Aorta (tissue), 5 donors: ENCODE results near the gene FBXO24. TPM values are rescaled to one million over a fixed set of nuclear protein-coding genes. Genes with fewer than 3 reads are reported as not detected.

ENCODE experiments used
- ATAC-seq: fragments of 200-7000 bp; cut with Tn5 transposase; one replicate; pipeline ENCODE4 v1.9.1; 2022; ENCODE audit warnings: moderate library complexity; ENCODE audit not compliant: low FRiP score
- DNase-seq, 2 donors: peaks; one replicate each; pipeline ENCODE4 v3.0.0-alpha.2; 2020
- H3K27ac ChIP-seq, 2 donors: one replicate each; pipeline ENCODE4 v1.5.1; 2013; ENCODE audit warnings: low read length in 2 of 2, mild to moderate bottlenecking in 2 of 2, moderate library complexity in 2 of 2, control low read depth in 1 of 2, inconsistent platforms in 1 of 2, low read depth in 1 of 2
- H3K27me3 ChIP-seq, 2 donors: one replicate each; pipeline ENCODE4 v1.6.1; 2013; ENCODE audit warnings: control low read depth in 1 of 2, low read length in 1 of 2, mild to moderate bottlenecking in 1 of 2, moderate library complexity in 1 of 2; ENCODE audit not compliant: insufficient read depth in 2 of 2, control insufficient read depth in 1 of 2
- H3K36me3 ChIP-seq, 2 donors: one replicate each; pipeline ENCODE4 v1.6.1; 2013; ENCODE audit warnings: control low read depth in 1 of 2, low read length in 1 of 2, mild to moderate bottlenecking in 1 of 2; ENCODE audit not compliant: insufficient read depth in 2 of 2, control insufficient read depth in 1 of 2
- H3K4me1 ChIP-seq, 2 donors: one replicate each; pipeline ENCODE4 v1.6.1; 2013; ENCODE audit warnings: low read length in 2 of 2, control low read depth in 1 of 2, mild to moderate bottlenecking in 1 of 2, moderate library complexity in 1 of 2; ENCODE audit not compliant: insufficient read depth in 2 of 2, control insufficient read depth in 1 of 2
- H3K4me3 ChIP-seq, 2 donors: one replicate each; pipeline ENCODE4 v1.5.1; 2013; ENCODE audit warnings: low read length in 2 of 2, control low read depth in 1 of 2, mild to moderate bottlenecking in 1 of 2
- H3K9me3 ChIP-seq: one replicate; pipeline ENCODE4 v1.6.1; 2013; ENCODE audit warnings: mild to moderate bottlenecking, low read length; ENCODE audit not compliant: control insufficient read depth
- WGBS, 2 donors: extraction: QIAGEN DNeasy Blood & Tissue Kit; methylation state at CpG; one replicate each; pipeline ENCODE4 v1.1.7; 2013; 5-methylcytosine and 5-hydroxymethylcytosine counted together
- intact Hi-C, 2 donors: fragments of 100-400 bp; cut with DNase I; formaldehyde crosslinking; loops; one replicate each; pipeline versions ENCODE4 v1.14.2 to v1.15.0; 2022
- polyA plus RNA-seq, 2 donors: library from polyadenylated mRNA; stranded (reverse); fragments of 200-250 nt; gene quantifications; one replicate each; pipeline ENCODE4 v1.2.3, GENCODE V29; 2013
- total RNA-seq, 2 donors: library from RNA; stranded (reverse); fragmentation: NEBNext Ultra II Directional; extraction: Animal tissue kit (Norgen Biotek cat#: 25700); gene quantifications; one replicate each; pipeline ENCODE4 v1.2.1, GENCODE V29; 2021
- donor health status: healthy with polysubstance abuse.
- donor health status: Bipolar disorder and iron deficiency.
- donor health status: DM: no; HTN: no; CAD: no.
- donor health status: DM: no; HTN: no; CAD: no.
- donor health status: DM: yes; HTN: yes; CAD: no.

The FBXO24 gene
- total and polyA plus RNA-seq, 4 donors = 0.81 to 1.2 TPM; not detected in 2

- no peaks in the 10 kb centered on the region for H3K4me1 ChIP-seq
- no peak for DNase-seq
- no peaks in the 10 kb centered on the region for H3K27me3 ChIP-seq
- ATAC-seq = no peak
- H3K9me3 ChIP-seq = no peaks in the 10 kb centered on the region
- intact Hi-C loops = loop anchor here (2.0 to 5.0 kb wide), 3 partner anchors 29 to 79 kb away; partner anchors contain the start of genes GIGYF1 (in 1 of the 2) and GNB2 (in 1 of the 2)
- no peak overlapping the region for H3K27ac ChIP-seq
- 87 to 88% methylated on average over 13 of the region's 13 CpGs for WGBS, 2 donors
- H3K4me3 ChIP-seq = no peak overlapping the region
- H3K36me3 ChIP-seq = no peaks in the 10 kb centered on the region
Observed at GRCh38 chr7:100613412-100614175, 27.5 kb downstream of the FBXO24 start.

GRCh38 chr7:100614308-100614861 lies 28.3 kb downstream of the FBXO24 start:
- Histone ChIP-seq H3K36me3 (no peaks in the 10 kb centered on the region), H3K27ac (no peak overlapping the region), H3K4me1 (no peaks in the 10 kb centered on the region), H3K9me3 (no peaks in the 10 kb centered on the region), H3K27me3 (no peaks in the 10 kb centered on the region), H3K4me3 (no peak overlapping the region)
- WGBS, 2 donors = 74 to 75% methylated on average over 6 of the region's 6 CpGs
- no peak for ATAC-seq
- intact Hi-C loops = loop anchor here (5.0 kb wide), 2 partner anchors 58 to 78 kb away; partner anchors contain the start of genes GIGYF1 (in 1 of the 2) and GNB2 (in 1 of the 2)
- no peak for DNase-seq

- 92 to 94% methylated on average over 6 of the region's 6 CpGs for WGBS, 2 donors
- ATAC-seq = no peak
- H3K36me3 ChIP-seq = no peaks in the 10 kb centered on the region
- no peak for DNase-seq
- H3K27me3 ChIP-seq = no peaks in the 10 kb centered on the region
- intact Hi-C loops = no loop called here
- no peak overlapping the region for H3K27ac ChIP-seq
- H3K4me3 ChIP-seq = no peak overlapping the region
- no peaks in the 10 kb centered on the region for H3K4me1 ChIP-seq
- H3K9me3 ChIP-seq = no peaks in the 10 kb centered on the region
Observed at GRCh38 chr7:100620239-100620638, 34.1 kb downstream of the FBXO24 start.

DNA sequence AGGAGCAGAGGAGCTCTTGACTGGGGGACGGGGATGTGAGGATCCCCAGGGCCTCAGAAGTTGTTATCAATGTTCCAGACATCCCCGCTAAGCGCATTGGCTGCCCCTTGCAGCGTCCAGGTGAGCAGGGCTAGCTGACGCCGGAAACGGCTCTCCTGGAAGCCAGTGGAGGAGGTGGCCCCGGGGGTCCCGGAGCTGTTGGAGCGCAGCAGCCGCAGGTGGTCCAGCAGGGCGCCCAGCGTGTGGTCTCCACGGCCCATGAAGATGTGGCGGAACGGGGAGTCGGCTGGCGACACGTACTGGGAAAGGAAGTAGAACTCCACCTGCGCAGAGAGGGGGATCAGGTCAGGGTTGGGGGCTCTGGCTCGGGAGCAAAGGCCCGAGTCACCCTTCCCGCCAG lies 34.7 kb downstream of the FBXO24 start:
- no peak overlapping the region for H3K27ac ChIP-seq
- no peaks in the 10 kb centered on the region for H3K36me3 ChIP-seq
- DNase-seq (no peak), ATAC-seq (no peak)
- no peaks in the 10 kb centered on the region for H3K9me3 ChIP-seq
- no peaks in the 10 kb centered on the region for H3K4me1 ChIP-seq
- H3K4me3 ChIP-seq = no peak overlapping the region
- no peaks in the 10 kb centered on the region for H3K27me3 ChIP-seq
- intact Hi-C loops = no loop called here
- 95 to 97% methylated on average over 22 to 23 of the region's 23 CpGs for WGBS, 2 donors

GRCh38 chr7:100621554-100621953 lies 35.4 kb downstream of the FBXO24 start:
- no peaks in the 10 kb centered on the region for H3K27me3 ChIP-seq
- no peak for ATAC-seq
- no peaks in the 10 kb centered on the region for H3K4me1 ChIP-seq
- intact Hi-C loops = no loop called here
- H3K27ac ChIP-seq = no peak overlapping the region
- no peak for DNase-seq
- WGBS, 2 donors = 85 to 87% methylated on average over 8 of the region's 8 CpGs
- H3K4me3 ChIP-seq = no peak overlapping the region
- no peaks in the 10 kb centered on the region for H3K36me3 ChIP-seq
- no peaks in the 10 kb centered on the region for H3K9me3 ChIP-seq

GRCh38 chr7:100623951-100624824 lies 38.1 kb downstream of the FBXO24 start:
- no peak for DNase-seq
- H3K36me3 ChIP-seq = no peaks in the 10 kb centered on the region
- no peak overlapping the region for H3K4me3 ChIP-seq
- no peak overlapping the region for H3K27ac ChIP-seq
- 84% methylated on average over 15 of the region's 15 CpGs for WGBS, 2 donors
- H3K27me3 ChIP-seq = no peaks in the 10 kb centered on the region
- intact Hi-C loops = no loop called here
- no peaks in the 10 kb centered on the region for H3K9me3 ChIP-seq
- no peaks in the 10 kb centered on the region for H3K4me1 ChIP-seq
- ATAC-seq = no peak

DNA sequence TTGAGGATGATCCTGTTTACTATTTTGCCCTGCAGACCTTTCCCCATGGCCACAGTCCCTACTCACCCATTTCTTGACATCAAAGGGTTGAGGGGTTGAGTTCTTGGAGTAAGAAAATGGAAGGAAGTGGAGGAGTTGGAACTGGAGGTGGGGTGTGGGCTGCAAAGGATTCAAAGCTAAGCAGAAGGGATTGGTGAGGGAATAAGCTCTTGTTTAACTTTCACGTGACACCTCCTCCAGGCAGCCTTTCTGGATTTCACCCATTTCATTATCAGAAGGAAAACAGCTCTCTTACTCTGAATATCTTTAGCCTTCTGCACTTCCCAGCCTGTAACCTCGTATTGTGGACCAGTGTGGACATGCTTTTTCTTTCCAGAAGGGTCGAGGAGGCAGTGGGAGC lies 39.9 kb downstream of the FBXO24 start:
- no peaks in the 10 kb centered on the region for H3K4me1 ChIP-seq
- no peaks in the 10 kb centered on the region for H3K27me3 ChIP-seq
- 11 to 14% methylated on average over 3 of the region's 3 CpGs for WGBS, 2 donors
- DNase-seq (no peak), ATAC-seq (no peak)
- intact Hi-C loops = no loop called here
- H3K9me3 ChIP-seq = no peaks in the 10 kb centered on the region
- H3K36me3 ChIP-seq = no peaks in the 10 kb centered on the region
- H3K4me3 ChIP-seq = no peak overlapping the region
- H3K27ac ChIP-seq = no peak overlapping the region

- intact Hi-C loops = no loop called here
- no peak overlapping the region for H3K27ac ChIP-seq
- 6 to 8% methylated on average over 28 to 37 of the region's 37 CpGs for WGBS, 2 donors
Observed at GRCh38 chr7:100626530-100627237, 40.6 kb downstream of the FBXO24 start.

More at GRCh38 chr7:100626530-100627237, 40.6 kb downstream of the FBXO24 start:
- H3K9me3 ChIP-seq = no peaks in the 10 kb centered on the region
- ATAC-seq (peak; percentile 90), DNase-seq (peak; percentile 87 to 95)
- H3K27me3 ChIP-seq = no peaks in the 10 kb centered on the region
- no peaks in the 10 kb centered on the region for H3K36me3 ChIP-seq
- no peak overlapping the region for H3K4me3 ChIP-seq
- H3K4me1 ChIP-seq = no peaks in the 10 kb centered on the region
